EH (cell line): ENCODE measurements around the gene SPATA13.
A peak's percentile ranks its signal among the peaks of the same experiment; 100 is the strongest.
"Not testable (repeated sequence)": the region's sequence is repeated elsewhere in the genome, so short reads cannot be mapped to it uniquely, and the experiment has no call there.

ENCODE experiments used
- DNase-seq: peaks from one replicate; pipeline ENCODE4 v3.0.0-alpha.2; 2015; ENCODE audit warnings: low read depth

SPATA13 gene

DNA sequence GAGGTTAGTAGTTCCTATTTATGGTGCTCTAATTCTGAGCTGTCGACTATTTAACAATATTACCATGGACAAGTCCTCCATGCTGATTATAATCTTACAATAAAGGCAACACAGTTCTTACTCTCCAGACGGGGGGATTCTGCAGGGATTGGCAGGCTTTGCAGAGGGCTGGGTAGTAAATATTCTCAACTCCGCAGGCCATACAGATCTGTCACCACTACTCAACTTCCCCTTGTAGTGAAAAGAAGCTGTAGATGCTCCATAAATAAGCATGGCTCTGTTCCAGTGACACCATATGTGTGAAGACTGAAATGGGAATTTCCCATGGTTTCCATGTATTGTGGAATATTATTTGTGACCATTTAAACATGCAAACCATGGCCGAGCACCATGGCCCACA is 158.4 kb downstream of the SPATA13 start:
- not testable (repeated sequence) for DNase-seq

DNA sequence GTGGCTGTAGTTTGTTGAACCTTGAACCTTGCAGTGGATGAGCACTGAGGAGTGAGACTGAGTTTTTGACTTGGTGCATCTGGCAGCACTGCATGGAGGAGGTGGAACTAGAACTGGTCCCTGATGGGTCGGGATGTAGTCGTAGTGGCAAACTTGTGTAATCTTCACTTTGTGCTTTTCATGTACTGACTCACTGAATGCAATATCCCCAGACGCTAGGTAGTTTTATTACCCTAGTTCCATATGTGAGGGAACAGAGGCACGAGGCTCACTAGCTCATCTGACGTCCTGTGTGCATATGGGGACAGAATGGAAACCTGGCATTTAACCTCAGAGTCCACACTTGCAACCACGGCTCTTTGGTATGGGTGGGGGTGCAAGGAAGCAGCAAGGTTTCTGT is 159.1 kb downstream of the SPATA13 start:
- not testable (repeated sequence) for DNase-seq

DNA sequence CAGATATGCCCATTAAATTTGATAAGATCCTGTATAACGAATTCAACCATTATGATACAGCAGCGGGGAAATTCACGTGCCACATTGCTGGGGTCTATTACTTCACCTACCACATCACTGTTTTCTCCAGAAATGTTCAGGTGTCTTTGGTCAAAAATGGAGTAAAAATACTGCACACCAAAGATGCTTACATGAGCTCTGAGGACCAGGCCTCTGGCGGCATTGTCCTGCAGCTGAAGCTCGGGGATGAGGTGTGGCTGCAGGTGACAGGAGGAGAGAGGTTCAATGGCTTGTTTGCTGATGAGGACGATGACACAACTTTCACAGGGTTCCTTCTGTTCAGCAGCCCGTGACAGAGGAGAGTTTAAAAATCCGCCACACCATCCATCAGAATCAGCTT is 160.9 kb downstream of the SPATA13 start:
- not testable (repeated sequence) for DNase-seq

DNA sequence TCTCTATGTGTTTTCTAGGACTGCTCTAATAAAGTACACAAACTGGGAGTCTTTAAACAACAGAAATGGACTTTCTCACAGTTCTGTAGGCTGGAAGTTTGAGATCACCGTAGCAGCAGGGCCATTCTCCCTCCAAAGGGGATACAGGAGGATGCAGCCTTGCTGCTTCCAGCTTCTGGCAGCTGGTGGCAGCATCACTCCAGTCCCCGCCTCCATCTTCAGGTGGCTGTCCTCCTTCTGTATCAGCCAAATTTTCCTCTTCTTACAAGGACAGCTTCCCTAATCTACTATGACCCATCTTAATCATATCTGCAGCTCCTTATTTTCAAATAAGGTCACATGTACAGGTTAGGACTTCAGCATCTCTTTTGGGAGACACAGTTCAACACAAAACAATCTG is 161.9 kb downstream of the SPATA13 start:
- not testable (repeated sequence) for DNase-seq

DNA sequence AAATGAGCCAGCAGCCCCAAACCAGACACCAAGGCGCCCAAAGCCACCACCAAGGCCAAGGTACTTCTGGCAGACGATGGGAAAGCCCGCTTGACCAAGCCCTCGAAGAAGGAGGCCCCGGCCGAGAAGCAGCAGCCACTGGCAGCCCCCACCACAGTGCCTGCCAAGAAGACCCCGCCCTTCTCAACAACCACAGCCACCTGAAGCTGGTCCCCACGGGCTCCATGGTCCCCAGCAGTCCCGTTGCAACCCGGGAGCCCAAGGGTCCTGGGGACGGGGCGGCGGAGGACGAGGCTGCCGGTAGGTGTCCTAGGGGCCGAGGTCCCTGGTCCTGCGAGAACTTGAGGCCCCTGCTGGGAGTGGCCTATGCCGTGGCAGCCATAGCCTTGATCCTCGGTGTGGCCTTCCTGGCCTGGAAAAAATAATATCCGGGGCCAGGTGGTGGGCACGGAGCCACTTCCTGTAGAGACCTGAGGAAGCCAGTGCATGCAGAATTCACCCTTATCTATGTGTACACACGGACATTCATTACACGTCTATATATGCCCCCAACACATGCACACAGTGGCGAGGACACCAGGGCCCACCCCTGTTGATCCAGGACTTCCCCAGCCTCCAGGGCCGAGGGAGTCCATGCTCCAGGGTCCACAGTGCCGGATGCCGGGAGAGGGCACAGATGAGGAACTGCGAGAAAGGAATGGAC is 162.7 kb downstream of the SPATA13 start:
- DNase-seq: no peak

DNA sequence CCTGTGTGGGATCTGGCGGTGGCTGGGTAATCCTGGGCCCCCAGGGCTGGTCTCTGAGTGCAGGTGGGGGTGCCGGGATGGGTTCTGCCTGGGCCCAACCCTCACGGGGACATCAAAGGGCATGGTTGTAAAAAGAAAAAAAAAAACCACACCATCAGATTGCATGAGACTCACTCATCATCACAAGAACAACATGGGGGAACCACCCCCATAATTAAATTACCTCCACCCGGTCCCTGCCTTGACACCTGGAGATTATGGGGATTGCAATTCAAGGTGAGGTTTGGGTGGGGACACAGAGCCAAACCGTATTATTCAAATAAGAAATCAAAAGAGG is 163.2 kb downstream of the SPATA13 start:
- no peak for DNase-seq

DNA sequence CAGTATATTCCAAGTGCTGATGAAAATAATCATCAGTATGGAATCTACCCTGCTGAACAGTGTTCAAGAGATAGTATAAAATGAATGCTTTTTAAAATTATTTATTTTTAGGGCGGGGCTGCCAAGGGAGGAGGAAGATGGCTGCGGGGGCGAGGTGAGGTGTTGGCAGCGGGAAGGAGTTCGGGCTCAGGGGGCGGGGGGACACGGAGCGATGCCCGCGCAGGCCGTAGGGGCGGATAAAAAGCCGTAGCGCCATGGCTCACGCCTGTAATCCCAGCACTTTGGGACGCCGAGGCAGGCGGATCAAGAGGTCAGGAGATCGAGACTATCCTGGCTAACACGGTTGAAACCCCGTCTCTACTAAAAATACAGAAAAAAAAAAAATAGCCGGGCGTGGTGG is 167.1 kb downstream of the SPATA13 start:
- not testable (repeated sequence) for DNase-seq

DNA sequence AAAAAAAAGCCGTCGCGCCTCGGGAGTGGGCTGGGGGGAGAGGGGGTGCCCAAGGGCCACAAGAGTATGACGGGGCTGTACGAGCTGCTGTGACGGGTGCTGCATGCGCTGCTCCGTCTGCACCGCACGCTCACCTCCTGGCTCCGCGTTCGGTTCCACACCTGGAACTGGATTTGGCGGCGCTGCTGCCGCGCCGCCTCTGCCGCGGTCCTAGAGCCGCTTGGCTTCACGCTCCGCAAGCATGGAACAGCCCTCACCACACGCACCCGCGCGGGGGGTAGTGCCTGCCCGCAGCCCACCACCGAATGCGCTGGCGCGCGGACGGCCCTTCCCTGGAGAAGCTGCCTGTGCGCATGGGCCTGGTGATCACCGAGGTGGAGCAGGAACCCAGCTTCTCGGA is 167.6 kb downstream of the SPATA13 start:
- DNase-seq: no peak

DNA sequence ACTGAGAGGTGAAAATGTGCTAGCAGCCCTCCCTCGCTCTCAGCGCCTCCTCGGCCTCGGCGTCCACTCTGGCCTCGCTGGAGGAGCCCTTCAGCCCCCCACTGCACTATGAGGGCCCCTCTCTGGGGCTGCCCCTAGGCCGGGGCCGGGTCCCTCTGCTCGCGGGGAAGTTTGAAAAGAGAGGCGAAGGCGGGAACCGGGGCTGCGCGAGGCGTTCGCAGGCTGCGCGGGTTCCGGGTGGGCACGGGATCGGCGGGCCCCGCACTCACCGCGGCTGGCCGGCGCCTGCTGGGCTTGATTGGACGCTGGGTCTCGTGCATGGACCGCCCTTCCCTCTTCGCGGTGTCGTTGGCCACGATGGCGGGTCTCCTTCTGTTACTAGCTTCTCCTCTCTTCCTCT is 178.2 kb downstream of the SPATA13 start:
- no peak for DNase-seq

DNA sequence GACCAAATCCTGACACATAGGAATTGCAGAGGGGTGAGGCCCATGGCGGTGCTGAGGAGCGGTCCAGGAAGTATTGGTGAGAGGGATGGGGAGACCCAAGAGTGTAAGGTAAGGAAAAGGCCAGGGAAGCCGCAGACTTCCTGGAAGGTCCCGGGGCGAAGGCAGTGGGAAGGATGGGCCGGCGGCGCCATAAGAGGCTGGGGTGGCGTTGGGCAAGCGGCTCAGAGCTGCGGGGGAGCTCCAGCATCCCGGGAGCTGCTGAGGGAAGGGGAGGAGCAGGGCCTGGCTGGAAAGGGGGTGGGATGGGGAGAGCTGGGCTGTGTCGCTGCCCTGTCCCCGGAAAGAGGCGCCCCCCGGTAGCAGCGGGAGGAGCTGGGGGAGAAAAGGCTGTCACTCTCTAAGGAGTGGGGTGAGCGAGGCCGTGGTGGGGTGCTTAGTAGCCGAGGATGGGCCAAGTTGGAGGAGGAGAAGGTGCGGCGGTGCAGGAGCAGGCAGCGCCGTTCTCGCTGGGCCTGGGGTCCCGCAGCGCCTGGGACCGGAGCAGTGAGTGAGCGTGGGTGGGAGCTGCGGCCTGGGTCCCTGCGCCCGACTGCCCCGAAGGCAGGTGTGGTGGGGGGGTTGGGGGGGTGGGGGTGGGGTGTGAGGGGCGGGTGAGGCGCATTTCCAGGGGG is 179.6 kb downstream of the SPATA13 start:
- DNase-seq: no peak

DNA sequence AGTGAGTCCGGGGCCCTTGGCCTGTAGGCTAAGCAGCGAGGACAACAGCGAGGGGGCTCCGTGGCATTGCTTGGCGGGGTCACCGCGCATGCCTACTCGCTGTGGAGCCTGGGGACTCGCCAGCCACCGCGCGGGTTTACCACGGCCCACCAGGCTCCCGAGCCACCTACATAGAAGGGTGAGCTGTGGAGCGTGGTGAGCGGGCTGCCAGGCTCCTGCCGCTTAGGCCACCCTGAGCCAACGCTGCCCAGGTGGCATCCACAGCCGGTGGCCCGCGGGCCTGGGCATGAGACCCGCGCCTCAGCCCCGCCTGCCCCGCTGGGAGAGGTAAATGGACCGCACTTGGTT is 180.1 kb downstream of the SPATA13 start:
- no peak for DNase-seq

DNA sequence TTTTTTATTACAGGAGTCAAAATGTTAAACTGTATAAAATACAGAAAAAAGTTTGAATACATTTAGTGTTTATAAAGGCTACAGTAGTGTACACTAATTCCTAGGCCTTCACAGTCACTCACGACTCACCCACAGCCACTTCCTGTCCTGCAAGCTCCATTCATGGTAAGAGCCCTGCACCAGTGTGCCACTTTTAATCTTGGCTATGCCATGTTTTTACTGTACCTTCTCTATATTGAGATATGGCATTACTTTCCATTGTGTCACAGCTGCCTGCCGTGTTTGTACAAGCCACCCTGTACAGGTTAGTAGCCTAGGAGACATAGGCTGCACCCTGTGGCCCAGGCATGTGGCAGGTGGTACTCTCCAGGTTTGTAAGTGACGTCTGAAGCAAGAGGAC is 180.9 kb downstream of the SPATA13 start:
- DNase-seq: peak; percentile 40

DNA sequence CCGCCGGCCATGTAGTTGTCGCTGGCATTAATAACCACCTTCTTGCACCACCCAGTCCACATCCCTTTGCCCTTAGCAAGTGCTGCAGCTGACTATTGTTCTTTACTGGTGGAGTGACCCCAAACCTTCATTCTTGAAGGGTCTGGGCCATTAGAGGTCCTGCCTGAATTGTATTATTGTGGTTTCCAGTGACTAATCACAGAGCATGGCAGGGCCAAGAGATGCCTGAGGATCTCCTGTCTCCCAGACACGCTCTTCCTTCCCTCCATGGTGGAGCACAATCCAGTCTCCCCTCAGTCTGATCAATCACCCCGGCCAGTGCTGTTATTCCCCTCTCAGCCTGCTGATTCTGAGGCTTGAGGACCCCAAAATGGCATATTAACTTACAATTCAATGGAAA is 187.9 kb downstream of the SPATA13 start:
- DNase-seq: no peak

DNA sequence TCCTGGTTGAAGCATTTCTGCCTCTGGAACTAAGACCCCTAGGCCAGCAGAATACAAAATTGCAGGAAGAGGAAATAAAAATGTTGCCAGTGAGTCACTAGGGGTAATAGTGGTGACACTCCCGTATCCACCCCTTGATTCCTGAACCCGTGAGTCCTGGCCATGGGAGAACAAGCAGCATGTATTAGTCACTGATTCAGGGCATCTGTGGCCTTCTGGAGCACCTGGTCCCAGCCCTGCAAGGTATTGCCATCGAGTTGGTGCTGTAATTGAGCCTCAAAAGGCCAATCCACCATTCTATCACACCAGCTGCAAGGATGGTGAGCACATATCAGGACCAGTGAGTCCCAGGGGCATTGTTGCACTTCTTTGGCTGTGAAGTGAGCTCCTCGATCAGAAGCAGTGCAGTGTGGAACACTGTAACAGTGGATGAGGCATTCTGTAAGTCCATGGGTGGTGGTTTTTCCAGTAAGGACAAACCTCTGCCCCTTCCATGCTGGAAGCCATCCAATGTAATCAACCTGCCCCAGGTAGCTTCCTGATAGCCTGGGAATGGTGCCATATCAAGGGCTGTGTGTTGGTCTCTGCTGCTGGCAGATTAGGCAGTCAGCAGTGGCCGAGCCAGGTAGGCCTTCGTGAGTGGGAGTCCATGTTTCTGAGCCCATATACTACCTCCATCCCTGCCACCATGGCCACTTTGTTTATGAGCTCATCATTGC is 188.4 kb downstream of the SPATA13 start:
- no peak for DNase-seq

DNA sequence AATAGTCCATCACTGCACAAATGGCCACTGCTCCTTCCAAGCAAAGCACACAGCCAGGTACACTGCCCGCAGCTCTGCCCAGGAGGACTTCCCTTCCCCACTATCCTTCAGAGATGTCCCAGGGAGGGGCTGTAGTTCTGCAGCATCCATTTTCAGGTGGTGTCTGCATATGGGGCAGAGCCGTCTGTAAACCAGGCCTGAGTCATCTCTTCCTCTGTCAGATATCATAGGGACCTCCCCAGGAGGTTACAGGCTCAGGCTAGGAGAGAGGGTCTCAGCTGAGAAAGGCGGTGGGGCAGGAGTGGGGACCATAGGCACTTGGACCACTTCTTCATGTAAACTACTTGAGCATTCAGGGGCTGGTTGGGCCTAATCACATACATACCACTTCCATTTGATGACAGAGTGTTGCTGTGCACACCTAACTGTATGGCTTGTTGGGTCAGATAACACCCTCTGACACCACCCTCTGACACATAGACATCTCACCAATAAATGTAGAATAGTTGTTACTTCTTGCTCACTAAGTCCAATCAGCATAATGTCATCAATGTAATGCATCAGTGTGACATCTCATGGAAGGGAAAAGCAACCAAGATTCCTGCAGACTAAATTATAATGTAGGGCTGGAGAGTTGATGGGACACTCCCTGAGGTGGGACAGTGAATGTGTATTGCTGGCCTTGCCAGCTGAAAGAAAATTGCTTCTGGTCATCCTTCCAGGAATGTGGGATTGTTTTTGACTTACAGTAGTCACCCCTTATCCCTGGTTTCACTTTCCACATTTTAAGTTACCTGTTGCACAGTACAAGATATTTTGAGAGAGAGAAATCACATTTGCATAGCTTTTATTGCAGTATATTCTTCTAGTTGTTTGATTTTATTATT is 189.5 kb downstream of the SPATA13 start:
- not testable (repeated sequence) for DNase-seq

DNA sequence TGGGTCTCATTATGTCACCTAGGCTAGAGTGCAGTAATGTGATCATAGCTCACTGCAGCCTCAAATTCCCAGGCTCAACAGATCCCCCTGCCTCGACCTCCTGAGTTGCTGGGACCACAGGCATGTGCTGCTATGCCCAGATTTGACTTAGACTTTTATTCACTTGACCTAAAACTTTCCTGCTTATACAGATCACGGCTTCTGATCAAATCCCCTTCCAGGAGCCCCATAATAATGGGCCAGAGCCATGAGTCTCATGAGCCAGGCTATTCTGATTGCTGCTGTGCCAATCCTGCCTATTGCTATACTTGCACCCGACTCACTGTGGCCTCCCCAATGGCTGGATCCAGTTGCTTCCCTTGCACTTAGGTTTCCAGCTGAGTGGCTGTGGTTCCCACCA is 190.9 kb downstream of the SPATA13 start:
- DNase-seq: no peak

DNA sequence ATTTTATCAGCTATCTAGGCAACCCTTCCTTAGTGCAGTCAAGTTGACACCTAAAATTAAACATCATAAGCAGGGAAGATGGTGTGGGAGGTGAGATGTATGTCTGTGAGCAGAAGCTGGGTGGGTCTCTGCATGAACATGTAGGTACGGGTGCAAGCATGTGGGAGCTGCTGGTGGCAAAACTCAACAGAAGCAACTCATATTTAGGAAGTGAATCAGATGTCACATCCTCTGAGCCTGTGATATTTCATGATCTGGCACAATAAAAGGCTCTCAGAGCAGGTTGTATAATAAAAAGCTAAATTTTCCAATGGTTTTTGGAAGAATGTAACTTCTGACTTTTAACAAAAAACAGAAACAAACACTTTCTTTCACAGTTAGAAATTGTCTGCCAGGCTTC is 193.2 kb downstream of the SPATA13 start:
- no peak for DNase-seq

DNA sequence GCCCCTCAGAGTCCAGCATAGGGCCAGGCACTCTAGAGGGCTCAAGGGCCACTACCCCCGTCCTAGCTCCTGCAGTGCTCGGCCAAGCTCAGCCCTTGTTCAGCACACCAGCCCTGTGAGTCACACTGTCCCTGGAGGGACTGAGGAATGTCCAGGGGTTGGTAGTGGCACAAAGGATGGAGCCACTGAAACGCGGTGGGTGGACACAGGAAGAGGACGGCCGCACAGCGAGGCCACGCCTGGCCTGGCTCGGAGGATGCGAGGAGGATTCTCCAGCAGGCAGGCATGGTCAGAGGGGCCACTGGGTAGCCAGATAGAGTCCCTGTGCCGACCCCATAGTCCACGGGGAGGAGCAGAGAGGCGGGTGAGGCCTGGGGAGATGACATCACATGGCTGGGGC is 194.6 kb downstream of the SPATA13 start:
- DNase-seq: no peak

DNA sequence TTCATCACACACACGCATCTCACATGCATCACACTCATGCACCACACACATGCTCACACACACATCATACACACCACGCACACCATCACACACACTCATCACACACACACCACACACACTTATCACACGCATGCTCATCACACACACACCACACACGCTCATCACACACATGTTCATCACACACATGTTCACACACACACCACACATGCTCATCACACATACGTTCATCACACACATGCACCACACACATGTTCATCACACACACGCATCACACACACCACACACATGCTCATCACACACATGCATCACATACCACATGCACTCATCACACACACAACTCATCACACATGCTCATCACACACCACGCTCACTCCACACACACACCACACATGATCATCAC is 195.8 kb downstream of the SPATA13 start:
- no peak for DNase-seq
